ENCODE data around the gene SIGLEC15. TPM values are rescaled to one million over a fixed set of nuclear protein-coding genes. Genes with fewer than 3 reads are reported as not detected.

The SIGLEC15 gene
- polyA plus RNA-seq, 3 donors: 6.5 to 9.9 (median 7.8) TPM

DNA sequence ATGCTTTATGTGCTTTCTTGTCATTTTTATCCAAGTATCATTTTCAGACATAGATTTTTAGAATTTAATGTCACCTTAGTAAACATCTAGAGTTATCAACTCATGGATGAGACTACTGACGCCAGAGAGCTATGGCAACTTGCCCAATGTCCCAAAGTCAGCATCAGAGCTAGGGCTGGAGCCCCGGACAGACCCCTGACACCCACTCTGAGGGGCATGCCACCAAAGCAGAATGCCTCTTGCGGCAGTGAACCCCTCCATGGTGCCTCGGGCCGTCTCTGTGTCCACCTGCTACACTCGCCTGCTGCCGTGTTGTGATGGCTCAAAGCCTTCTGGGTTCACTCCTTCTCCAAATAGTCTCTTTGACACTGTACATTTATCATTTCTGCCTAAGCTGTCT lies 5.4 kb downstream of the SIGLEC15 start:
- Mint-ChIP-seq H3K4me1 (peaks cover 62% of the 10 kb centered on the region), H3K27me3 (ENCODE audit: low read depth in 3 of 3) (peaks cover 0 to 8% (median 6%) of the 10 kb centered on the region in 3 donors), H3K27ac (no peak overlapping the region), H3K4me3 (no peak overlapping the region), H3K9me3 (peaks cover 0 to 3% (median 0%) of the 10 kb centered on the region in 7 donors), H3K36me3 (peaks cover 4 to 11% of the 10 kb centered on the region in 2 donors)
- H3K27me3 ChIP-seq (ENCODE audit: control insufficient read depth in 2 of 2, insufficient read depth in 2 of 2, low read length in 2 of 2): no peaks in the 10 kb centered on the region
- no peak overlapping the region for H3K9ac ChIP-seq (ENCODE audit: insufficient read depth, low read length, poor library complexity, severe bottlenecking)
- intact Hi-C loops (cut with micrococcal nuclease): loop anchor here in 1 of 2 donors (10.0 kb wide), 2 partner anchors 56 to 166 kb away; no protein-coding TSS in a partner anchor
- no peaks in the 10 kb centered on the region for H4K20me1 ChIP-seq (ENCODE audit: insufficient read depth, low read length)
- H3K4me2 ChIP-seq (replicated peaks; ENCODE audit: extremely low read depth, low read length, poor library complexity, severe bottlenecking): no peak overlapping the region
- no peaks in the 10 kb centered on the region for H3K36me3 ChIP-seq (replicated peaks in 1 of 2; ENCODE audit: control insufficient read depth in 1 of 2, insufficient read depth in 2 of 2, low read length in 2 of 2)
- H3K4me1 ChIP-seq (ENCODE audit: control insufficient read depth in 1 of 2, insufficient read depth in 2 of 2, low read length in 2 of 2): peaks cover 42 to 52% of the 10 kb centered on the region in 2 donors
- H3K9me3 ChIP-seq (replicated peaks in 1 of 2; ENCODE audit: control insufficient read depth in 1 of 2, insufficient read depth in 1 of 2, low read length in 2 of 2): no peaks in the 10 kb centered on the region
- 91% methylated on average over 7 of the region's 7 CpGs for WGBS (ENCODE audit: insufficient coverage)
- no peak overlapping the region for H3K4me3 ChIP-seq (replicated peaks in 1 of 3; ENCODE audit: low read depth in 2 of 3, low read length in 3 of 3)
- DNase-seq: no peak
- no peak overlapping the region for H2AFZ ChIP-seq (ENCODE audit: insufficient read depth, low read depth, low read length, poor library complexity, severe bottlenecking)
- no peak for TF ChIP-seq CTCF (IDR thresholded peaks at IDR 0.05)
- peaks cover 11% of the 10 kb centered on the region for H3K79me2 ChIP-seq (ENCODE audit: insufficient read depth, low read length)
- no peak overlapping the region for H3K27ac ChIP-seq (ENCODE audit: low read depth in 1 of 2, low read length in 2 of 2)

GRCh38 chr18:45833846-45834245 lies 8.4 kb downstream of the SIGLEC15 start:
- Histone ChIP-seq H3K27ac (ENCODE audit: low read depth in 1 of 2, low read length in 2 of 2) (no peak overlapping the region), H3K27me3 (ENCODE audit: control insufficient read depth in 2 of 2, insufficient read depth in 2 of 2, low read length in 2 of 2) (peaks cover 9 to 11% of the 10 kb centered on the region in 2 donors), H2AFZ (ENCODE audit: insufficient read depth, low read depth, low read length, poor library complexity, severe bottlenecking) (no peak overlapping the region), H3K4me3 (replicated peaks in 1 of 3; ENCODE audit: low read depth in 2 of 3, low read length in 3 of 3) (no peak overlapping the region), H3K9ac (ENCODE audit: insufficient read depth, low read length, poor library complexity, severe bottlenecking) (no peak overlapping the region), H3K4me1 (ENCODE audit: control insufficient read depth in 1 of 2, insufficient read depth in 2 of 2, low read length in 2 of 2) (peaks cover 31 to 45% of the 10 kb centered on the region in 2 donors), H3K4me2 (replicated peaks; ENCODE audit: extremely low read depth, low read length, poor library complexity, severe bottlenecking) (no peak overlapping the region), H4K20me1 (ENCODE audit: insufficient read depth, low read length) (no peaks in the 10 kb centered on the region), H3K79me2 (ENCODE audit: insufficient read depth, low read length) (peaks cover 11% of the 10 kb centered on the region), H3K36me3 (replicated peaks in 1 of 2; ENCODE audit: control insufficient read depth in 1 of 2, insufficient read depth in 2 of 2, low read length in 2 of 2) (no peaks in the 10 kb centered on the region), H3K9me3 (replicated peaks in 1 of 2; ENCODE audit: control insufficient read depth in 1 of 2, insufficient read depth in 1 of 2, low read length in 2 of 2) (no peaks in the 10 kb centered on the region)
- no peak for TF ChIP-seq CTCF (IDR thresholded peaks at IDR 0.05)
- H3K4me1 Mint-ChIP-seq: peaks cover 49% of the 10 kb centered on the region
- H3K27ac Mint-ChIP-seq: peak overlapping the region in 4 of 7 donors; percentile 39 to 75 (median 64)
- no peak overlapping the region for H3K4me3 Mint-ChIP-seq
- DNase-seq: no peak
- WGBS (ENCODE audit: insufficient coverage): 87% methylated on average over 5 of the region's 5 CpGs
- intact Hi-C loops (cut with micrococcal nuclease): loop anchor here in 1 of 2 donors (10.0 kb wide), 2 partner anchors 59 to 169 kb away; no protein-coding TSS in a partner anchor
- peaks cover 4 to 6% of the 10 kb centered on the region in 2 donors for H3K36me3 Mint-ChIP-seq
- peaks cover 0 to 4% (median 0%) of the 10 kb centered on the region in 7 donors for H3K9me3 Mint-ChIP-seq
- H3K27me3 Mint-ChIP-seq (ENCODE audit: low read depth in 3 of 3): peaks cover 11 to 22% (median 13%) of the 10 kb centered on the region in 3 donors
